Fibroblast of skin of abdomen (primary cell): ENCODE results near the gene HIP1. TPM values are rescaled to one million over a fixed set of nuclear protein-coding genes. Genes with fewer than 3 reads are reported as not detected.
A peak's percentile ranks its signal among the peaks of the same experiment; 100 is the strongest.
"Not testable (repeated sequence)": the region's sequence is repeated elsewhere in the genome, so short reads cannot be mapped to it uniquely, and the experiment has no call there.

Experiments used
- DNase-seq: peaks from one replicate; pipeline ENCODE4 v3.0.0-alpha.2; 2013
- polyA plus RNA-seq, 2 experiments: library from polyadenylated mRNA; unstranded; fragments of 120-200 nt; gene quantifications; one replicate each; pipeline ENCODE4 v1.2.1, GENCODE V29; 2013; ENCODE audit not compliant: insufficient read length in 2 of 2

Gene HIP1
- 18.6 TPM for polyA plus RNA-seq (2013, experiment 1 of 2; ENCODE audit: insufficient read length)
- polyA plus RNA-seq (2013, experiment 2 of 2; ENCODE audit: insufficient read length), result 17.2 TPM

DNA sequence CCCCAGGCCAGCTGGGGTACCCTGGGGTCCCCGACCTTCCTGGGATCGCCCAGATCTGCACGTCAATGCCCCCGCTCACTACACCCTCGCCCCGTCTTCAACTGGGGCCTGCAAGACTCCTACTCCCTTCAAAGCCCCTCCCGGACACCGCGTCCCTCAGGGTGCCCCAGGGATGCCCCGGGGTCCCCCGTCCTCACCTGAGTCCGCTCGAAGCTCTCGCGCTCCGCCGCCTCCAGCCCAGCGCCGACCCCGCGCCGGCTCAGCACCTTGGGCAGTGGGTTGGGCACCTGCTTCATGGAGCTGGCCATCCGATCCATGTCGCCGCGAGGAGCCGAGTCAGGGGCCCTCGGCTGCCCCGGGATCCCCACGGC, at the start of gene HIP1:
HIP1 (minus strand) TSS at position 338 of the 371 bp plus-strand sequence; CDS start at position 317, 21 bp downstream.
- DNase-seq, result no peak

DNA sequence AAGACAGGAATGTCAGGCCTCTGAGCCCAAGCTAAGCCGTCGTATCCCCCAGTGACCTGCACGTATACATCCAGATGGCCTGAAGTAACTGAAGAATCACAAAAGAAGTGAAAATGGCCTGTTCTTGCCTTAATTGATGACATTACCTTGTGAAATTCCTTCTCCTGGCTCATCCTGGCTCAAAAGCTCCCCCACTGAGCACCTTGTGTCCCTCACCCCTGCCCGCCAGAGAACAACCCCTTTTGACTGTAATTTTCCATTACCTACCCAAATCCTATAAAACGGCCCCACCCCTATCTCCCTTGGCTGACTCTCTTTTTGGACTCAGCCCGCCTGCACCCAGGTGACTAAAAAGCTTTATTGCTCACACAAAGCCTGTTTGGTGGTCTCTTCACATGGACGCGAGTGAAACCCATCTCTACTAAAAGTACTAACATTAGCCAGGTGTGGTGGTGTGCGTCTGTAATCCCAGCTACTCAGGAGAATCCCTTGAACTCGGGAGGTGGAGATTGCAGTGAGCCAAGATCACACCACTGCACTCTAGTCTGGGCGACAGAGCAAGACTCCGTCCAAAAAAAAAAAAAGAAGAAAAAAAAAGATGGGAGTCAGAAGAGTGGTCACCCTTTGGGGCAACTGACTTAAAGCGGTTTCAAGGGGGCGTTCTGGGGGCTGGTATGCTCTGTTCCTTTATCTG, 49.6 kb upstream of the HIP1 start:
- not testable (repeated sequence) for DNase-seq

DNA sequence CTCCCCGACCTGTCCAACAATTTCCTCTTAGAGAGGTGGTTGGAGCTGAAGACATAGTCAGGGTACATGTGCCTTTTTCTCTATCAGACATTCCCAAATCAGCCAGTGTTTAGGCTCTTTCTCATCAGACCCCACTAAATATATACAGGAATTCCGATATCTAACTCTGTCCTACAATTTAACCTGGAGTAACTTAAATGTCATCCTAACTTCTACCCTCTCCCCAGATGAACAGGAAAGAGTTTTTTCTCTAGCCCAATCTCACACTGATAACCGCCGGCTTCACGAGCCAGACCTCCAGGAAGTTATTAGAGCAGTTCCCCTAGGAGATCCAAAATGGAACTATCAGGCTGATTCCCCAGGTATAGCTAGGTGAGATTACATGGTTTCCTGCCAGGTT, 44.3 kb upstream of the HIP1 start:
- not testable (repeated sequence) for DNase-seq

DNA sequence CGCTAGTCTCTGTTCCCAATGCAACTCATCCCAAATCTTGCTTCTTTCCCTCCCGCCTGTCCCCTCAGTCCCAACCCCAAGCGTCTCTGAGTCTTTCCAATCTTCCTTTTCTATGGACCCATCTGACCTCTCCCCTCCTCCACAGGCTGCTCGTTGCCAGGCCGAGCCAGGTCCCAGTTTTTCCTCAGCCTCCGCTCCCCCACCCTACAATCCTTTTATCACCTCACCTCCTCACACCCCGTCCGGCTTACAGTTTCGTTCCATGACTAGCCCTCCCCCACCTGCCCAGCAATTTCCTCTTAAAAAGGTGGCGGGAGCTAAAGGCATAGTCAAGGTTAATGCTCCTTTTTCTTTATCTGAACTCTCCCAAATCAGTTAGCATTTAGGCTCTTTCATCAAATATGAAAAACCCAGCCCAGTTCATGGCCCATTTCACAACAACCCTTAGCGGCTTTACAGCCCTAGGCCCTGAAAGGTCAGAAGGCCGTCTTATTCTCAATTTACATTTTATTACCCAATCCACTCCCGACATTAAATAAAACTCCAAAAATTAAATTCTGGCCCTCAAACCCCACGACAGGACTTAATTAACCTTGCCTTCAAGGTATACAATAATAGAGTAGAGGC, 42.0 kb upstream of the HIP1 start:
- not testable (repeated sequence) for DNase-seq

DNA sequence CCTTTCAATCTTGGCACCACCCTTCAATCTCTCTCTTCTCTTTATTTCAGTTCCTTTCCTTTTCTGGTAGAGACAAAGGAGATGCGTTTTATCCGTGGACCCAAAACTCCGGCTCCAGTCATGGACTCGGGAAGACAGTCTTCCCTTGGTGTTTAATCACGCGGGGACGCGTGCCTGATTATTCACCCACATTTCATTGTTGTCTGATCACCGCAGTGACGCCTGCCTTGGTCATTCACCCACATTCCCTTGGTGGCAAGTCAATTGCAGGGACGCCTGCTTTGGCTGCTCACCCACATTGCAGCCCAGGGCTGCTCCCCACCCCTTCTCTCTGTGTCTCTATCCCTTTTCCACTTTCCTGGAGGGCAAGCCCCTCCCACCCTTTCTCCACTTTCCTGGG, 40.8 kb upstream of the HIP1 start:
- DNase-seq, result peak; percentile 29

DNA sequence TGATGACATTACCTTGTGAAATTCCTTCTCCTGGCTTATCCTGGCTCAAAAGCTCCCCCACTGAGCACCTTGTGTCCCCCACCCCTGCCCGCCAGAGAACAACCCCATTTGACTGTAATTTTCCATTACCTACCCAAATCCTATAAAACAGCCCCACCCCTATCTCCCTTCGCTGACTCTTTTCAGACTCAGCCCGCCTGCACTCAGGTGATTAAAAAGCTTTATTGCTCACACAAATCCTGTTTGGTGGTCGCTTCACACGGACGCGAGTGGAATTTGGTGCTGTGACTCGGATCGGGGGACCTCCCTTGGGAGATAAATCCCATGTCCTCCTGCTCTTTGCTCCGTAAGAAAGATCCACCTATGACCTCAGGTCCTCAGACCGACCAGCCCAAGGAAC, 40.3 kb upstream of the HIP1 start:
- DNase-seq, result not testable (repeated sequence)

DNA sequence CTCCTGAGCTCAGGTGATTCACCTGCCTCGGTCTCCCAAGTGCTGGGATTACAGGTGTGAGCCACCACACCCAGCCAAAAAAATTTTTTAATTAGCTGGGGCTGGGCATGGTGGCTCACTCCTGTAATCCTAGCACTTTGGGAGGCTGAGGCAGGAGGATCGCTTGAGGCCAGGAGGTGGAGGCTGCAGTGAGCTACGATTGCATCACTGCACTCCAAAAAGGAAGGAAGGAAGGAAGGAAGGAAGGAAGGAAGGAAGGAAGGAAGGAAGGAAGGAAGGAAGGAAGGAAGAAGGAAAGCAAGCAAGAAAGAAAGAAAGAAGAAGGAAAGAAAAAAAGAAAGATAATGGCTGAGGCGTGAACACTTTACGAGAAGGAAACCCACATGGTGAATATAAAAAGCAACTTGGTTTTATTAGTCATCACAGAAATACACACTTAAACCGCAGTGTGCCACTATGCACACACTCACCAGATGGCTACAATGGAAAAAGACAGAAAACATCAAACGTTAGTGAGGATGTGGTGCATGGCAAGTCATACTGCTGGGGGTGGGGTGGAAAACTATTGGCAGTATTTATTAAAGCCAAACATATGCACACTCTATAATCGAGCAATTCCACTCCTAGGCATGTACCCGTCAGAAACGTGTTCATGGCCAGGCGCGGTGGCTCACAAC, 37.7 kb upstream of the HIP1 start:
- peak; percentile 96 for DNase-seq

DNA sequence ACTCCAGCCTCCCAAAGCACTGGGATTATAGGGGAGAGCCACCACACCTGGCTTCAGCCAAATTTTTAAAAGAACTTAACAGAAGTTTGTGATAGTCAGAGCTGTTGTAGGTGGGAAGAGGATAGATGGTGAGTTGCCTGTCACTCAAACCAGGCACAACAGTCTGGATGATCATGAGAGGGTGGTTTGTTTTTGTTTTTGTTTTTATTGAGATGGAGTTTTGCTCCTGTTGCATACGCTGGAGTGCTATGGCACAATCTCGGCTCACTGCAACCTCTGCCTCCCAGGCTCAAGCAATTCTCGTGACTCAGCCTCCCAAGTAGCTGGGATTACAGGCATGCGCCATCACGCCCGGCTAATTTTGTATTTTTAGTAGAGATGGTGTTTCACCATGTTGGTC, 35.2 kb upstream of the HIP1 start:
- DNase-seq, result not testable (repeated sequence)

DNA sequence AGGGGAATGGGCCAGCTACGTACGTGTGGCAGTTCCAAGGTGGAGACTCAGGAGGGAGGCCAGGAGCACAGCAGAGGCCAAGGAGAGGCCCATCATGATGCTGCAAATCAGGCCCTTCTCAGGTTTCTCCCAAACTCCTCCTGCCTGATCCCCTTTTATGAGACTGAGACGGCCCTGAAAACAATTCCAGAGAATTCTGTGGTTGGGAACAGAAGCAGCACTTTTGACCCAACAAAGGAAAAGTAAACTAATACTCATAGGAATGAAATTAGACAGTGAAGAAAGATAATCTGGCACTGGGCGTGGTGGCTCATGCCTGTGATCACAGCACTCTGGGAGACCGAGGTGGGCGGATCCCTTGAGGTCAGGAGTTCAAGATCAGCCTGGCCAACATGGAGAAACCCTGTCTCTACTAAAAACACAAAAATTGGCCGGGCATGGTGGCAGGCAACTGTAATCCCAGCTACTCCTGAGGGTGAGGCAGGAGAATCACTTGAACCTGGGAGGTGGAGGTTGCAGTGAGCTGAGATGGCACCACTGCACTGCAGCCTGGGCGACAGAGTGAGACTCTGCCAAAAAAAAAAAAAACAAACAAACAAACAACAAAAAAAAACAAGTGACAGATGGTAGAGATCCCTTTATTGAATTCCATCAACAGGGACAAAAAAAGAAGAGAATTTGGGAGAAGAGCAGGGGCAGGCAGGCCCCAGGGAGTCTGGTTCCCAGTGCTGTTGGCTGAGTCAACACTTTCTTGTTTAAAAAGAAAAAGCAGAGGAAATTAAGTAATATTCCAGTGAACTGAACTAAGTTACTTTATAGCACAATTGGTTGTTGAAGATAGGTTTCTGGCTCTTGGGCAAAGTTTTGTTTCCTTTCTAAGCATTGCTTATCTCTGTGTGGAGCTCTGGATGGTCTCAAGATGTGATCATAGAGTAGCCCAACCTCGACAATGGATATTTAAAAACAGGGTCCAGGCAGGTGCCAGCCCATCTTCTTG, 33.6 kb upstream of the HIP1 start, which contains the start of gene CCL26:
CCL26 (minus strand) TSS at position 131 of the 997 bp plus-strand sequence; CDS start at position 96, 35 bp downstream.
- DNase-seq, result peak; percentile 92

DNA sequence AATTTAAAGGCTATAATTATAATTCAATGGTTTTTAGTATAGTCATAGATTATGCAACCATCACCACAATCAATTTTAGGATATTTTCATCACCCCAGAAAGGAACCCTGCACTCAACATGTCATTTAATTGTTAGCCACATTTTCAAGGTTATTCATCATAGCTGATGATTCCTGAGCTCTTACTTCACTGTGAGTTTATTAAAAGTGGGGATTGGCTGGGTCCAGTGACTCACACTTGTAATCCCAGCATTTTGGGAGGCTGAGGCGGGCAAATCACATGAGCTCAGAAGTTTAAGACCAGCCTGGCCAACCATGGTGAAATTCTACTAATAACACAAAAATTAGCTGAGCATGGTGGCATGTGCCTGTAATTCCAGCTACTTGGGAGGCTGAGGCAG, 32.5 kb upstream of the HIP1 start:
- DNase-seq, result peak; percentile 90

DNA sequence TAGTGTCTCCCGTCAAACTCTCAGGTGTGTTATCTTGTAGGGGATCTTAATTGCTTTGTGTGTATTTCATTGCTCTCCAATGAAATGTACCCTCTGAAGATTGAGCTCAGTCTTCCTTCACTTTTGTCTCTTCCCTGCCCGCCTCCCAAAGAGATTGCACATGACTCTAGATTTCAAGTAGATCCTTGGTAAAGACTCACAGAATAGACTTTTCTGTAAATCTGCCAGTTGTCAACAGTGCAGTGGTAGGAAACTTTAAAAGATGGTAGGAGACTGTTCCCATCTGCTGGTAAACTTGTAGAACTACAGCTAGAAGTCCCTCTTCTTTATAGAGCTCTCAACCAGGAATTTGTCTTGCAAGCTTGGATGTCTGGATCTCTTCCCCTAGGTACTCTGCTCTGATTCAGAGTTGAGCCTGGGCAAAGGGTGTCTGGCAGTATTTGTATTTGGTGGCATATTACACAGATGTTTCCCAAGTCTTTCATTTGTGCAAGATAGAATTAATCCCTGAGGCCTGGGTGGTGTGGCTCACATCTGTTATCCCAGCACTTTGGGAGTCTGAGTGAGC, 23.7 kb upstream of the HIP1 start:
- DNase-seq, result peak; percentile 71

DNA sequence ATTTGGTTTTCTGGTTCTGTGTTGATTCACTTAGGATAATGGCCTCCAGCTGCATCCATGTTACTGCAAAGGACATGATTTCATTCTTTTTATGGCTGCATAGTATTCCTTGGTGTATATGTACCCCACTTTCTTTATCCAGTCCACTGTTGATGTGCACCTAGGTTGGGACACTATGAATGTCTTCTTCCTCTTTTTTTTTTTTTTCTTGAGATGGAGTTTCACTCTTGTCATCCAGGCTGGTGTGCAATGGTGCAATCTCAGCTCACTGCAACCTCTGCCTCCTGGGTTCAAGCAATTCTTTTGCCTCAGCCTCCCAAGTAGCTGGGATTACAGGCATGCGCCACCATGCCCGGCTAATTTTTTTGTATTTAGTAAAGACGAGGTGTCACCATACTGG, 23.1 kb upstream of the HIP1 start:
- not testable (repeated sequence) for DNase-seq

DNA sequence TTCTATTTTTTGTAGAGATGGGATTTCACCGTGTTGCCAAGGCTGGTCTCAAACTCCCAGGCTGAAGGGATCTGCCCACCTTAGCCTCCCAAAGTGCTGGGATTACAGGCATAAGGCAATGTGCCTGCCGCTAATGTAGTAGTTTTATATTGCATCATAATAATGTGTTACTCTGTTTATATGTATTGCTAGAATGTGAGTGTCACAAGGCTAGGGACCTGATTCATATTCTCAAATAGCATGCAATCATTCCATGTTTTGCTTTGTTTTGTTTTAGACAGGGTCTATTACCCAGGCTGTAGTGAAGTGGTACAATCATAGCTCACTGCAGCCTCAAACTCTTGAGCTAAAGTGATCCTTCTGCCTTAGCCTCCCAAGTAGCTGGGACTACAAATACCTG, 19.8 kb upstream of the HIP1 start:
- DNase-seq, result peak; percentile 19

DNA sequence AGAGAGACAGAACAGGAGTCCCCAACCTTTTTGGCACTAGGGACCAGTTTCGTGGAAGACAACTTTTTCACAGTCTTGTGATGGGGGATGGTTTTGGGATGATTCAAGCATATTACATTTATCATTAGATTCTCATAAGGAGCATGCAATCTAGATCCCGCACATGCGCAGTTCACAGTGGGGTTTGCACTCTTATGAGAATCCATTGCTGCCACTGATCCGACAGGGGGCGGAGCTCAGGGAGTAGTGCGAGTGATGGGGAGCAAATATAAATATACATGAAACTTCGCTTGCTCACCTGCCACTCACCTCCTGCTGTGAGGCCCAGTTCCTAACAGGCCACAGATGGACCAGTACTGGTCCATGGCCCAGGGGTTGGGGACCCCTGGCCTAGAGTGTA, 19.1 kb upstream of the HIP1 start:
- DNase-seq, result no peak

DNA sequence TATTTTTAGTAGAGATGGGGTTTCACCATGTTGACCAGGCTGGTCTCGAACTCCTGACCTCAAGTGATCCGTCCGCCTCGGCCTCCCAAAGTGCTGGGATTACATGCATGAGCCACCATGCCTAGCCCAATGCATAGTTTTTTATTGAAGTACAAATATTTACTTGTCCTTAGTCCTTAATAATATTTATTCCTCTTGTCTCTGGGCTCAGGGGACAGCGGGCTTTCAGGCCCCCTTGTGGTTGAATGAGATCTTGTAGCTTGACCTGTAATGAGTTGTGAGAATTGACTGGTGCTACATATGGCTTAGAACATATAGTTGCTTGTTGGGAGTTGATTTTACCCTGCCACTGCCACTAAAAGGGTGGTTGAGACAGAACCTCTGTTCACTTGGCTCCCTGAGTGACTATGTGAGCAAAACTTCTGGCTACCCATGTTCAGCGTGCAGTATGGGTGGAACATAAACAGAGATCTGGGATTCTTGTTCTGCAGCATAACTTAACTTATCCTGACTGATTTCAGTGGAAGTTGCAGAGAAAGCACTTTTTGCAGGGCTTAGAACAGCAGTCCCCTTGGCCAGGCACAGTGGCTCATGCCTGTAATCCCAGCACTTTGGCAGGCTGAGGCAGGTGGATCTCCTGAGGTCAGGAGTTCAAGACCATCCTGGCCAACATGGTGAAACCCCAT, 18.4 kb upstream of the HIP1 start:
- peak; percentile 33 for DNase-seq

DNA sequence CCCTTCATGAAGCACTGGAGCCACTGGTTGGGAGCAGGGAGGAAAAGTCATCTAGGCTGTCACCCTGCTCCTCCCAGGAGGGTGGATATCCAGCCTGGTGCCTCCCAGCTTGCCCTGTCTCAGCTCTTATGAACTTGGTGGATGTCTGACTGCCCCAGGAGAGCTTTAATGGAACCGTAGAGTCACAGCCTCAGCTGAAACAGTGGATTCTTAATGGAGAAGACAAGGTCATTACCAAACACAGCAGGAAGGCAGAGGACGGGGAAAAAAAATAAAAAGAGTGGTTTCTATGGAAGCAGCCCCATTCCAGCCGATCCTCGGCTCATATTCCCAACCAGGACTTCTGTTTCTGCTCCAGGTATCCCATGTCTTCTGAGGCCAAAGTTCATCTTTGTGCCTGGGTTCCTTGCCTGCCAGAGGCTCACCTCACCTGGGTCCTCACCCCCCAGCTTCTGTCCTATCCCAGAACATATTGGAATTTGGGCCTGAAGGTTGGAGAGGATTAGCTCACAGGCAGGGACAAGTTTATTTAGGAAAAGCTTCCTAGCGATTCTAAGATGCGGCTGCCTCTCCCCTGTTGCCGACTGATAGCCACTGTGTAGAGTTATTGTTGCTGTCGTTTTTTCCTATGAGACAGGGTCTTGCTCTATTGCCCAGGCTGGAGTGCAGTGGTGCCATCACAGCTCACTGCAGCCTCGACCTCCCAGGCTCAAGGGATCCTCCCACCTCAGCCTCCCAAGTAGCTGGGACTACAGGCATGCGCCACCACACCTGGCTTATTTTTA, 17.7 kb upstream of the HIP1 start:
- no peak for DNase-seq

DNA sequence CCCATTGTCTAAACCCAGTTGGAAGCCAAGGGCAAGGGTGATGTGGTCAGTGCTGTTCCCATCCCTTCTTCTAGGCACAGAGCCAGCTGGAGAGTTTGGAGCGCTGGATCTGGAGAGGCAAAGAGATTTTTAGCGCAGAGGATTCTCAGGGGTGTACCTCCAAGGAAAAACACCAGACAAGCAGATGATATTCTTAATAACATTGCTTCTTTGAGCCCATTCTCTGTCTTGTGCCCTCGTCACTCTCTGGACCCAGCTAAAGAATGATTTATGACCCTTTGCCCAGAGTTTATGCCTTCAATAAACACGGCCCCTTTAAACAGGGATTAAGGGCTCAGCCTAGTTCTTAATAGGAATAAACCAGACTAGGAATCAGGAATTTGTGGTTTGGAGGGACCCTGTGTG, 4.7 kb upstream of the HIP1 start:
- no peak for DNase-seq

DNA sequence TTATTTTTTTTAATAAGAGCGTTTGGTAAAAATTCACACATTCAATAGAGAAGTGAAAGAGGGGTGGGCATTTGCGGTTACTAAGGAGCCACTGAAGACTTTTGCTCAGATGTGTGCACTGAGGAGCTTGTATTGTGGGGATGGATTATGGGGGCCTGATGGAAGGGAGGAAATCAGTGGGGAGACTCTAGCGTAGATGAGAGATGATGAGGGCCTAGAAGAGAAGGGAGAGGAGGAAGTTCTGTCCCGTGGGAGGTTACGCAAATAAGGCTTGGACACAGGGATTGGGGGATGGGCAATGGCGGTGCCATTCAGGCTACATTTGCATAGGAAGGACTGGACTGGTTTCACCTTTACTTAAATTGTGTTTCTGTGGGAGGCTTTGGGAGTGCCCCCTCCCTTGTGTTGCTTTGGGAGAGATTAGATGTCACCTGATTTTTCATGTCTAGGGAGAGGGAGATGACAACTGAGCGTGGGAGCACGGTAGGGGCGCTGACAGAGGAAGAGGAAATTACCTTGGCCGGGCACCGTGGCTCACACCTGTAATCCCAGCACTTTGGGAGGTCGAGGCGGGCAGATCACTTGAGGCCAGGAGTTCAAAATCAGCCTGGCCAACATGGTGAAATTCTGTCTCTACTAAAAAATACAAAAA, 2.2 kb upstream of the HIP1 start:
- DNase-seq, result no peak

DNA sequence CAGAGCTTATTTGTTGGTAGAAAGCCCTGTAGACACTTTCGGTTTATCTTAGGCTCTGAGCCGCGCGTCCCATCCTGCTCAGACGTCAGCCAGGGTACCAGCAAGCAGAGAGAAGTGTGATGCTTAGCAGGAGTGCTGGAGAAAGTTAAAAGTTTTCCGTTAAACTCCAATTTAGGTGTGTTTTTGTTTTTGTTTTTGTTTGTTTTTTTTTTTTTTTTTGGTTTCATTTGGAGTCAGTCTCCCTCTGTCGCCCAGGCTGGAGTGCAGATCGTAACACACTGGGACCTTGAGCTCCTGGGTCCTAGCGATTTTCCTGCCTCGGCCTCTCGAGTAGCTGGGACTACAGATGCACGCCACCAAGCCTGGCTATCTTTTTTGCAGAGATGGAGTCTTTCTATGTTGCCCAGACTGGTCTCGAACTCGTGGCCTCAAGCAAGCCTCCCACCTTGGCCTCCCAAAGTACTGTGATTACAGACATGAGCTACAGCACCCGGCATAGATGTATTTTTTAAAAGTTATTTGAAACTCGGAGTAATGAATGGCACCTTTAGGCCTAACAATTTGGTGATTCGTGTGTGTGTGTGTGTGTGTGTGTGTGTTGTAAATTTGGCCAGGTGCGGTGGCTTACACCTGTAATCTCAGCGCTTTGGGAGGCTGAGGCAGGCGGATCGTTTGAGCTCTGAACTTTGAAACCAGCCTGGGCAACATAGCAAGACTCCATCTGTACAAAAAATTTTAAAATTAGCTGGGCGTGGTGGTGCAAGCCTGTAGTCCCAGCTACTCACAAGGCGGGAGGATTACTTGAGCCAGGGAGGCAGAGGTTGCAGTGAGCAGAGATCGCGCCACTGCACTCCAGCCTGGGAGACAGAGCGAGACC, 1.3 kb upstream of the HIP1 start:
- peak; percentile 48 for DNase-seq
